ENCODE data around the gene MLPH.

MLPH gene

DNA sequence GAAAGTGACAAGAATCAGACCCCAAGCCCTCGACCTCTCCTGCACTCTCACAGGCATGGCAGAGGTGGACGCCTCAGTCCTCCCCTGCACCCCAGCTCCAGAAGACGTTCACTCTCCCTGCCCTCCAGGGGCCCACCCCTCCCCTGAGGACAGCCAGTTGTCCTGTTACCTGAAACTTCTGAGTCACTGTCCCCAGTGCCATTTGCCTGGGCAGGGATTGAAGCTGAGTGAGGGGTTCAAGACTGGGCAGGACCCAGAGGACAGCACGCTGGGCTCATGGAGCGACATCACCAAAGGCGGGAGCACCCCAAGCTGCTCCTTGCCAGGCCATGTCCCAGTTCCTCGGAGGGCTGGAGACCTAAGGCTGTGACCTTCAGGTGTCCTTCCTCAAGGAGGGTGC, 38.9 kb upstream of the MLPH start:
- Histone ChIP-seq H3K9me3 (ENCODE audit: control insufficient read depth, insufficient read depth, low read length) (no peaks in the 10 kb centered on the region), H3K79me2 (ENCODE audit: control insufficient read depth, low read length) (no peaks in the 10 kb centered on the region), H3K36me3 (ENCODE audit: control insufficient read depth, low read length) (no peaks in the 10 kb centered on the region), H3K9me2 (replicated peaks; ENCODE audit: control insufficient read depth, low read length) (no peaks in the 10 kb centered on the region), H3K4me1 (ENCODE audit: control insufficient read depth, low read length) (no peaks in the 10 kb centered on the region), H4K20me1 (ENCODE audit: control insufficient read depth, insufficient read depth, low read depth, low read length) (no peaks in the 10 kb centered on the region), H3K4me3 (ENCODE audit: low read length) (no peak overlapping the region), H3K27me3 (ENCODE audit: control insufficient read depth, low read length) (no peaks in the 10 kb centered on the region), H3K27ac (ENCODE audit: low read depth, low read length) (no peak overlapping the region), H3F3A (ENCODE audit: control insufficient read depth, insufficient read depth) (no peaks in the 10 kb centered on the region), H3K4me2 (ENCODE audit: low read length) (no peak overlapping the region)
- TF ChIP-seq, protein P1, sequence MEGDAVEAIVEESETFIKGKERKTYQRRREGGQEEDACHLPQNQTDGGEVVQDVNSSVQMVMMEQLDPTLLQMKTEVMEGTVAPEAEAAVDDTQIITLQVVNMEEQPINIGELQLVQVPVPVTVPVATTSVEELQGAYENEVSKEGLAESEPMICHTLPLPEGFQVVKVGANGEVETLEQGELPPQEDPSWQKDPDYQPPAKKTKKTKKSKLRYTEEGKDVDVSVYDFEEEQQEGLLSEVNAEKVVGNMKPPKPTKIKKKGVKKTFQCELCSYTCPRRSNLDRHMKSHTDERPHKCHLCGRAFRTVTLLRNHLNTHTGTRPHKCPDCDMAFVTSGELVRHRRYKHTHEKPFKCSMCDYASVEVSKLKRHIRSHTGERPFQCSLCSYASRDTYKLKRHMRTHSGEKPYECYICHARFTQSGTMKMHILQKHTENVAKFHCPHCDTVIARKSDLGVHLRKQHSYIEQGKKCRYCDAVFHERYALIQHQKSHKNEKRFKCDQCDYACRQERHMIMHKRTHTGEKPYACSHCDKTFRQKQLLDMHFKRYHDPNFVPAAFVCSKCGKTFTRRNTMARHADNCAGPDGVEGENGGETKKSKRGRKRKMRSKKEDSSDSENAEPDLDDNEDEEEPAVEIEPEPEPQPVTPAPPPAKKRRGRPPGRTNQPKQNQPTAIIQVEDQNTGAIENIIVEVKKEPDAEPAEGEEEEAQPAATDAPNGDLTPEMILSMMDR (IDR thresholded peaks at IDR 0.05; ENCODE audit: low read depth, low read length, poor library complexity, severe bottlenecking): no peak
- TF ChIP-seq EZH2phosphoT487 (IDR thresholded peaks at IDR 0.05; ENCODE audit: borderline replicate concordance, low read length): no peak

DNA sequence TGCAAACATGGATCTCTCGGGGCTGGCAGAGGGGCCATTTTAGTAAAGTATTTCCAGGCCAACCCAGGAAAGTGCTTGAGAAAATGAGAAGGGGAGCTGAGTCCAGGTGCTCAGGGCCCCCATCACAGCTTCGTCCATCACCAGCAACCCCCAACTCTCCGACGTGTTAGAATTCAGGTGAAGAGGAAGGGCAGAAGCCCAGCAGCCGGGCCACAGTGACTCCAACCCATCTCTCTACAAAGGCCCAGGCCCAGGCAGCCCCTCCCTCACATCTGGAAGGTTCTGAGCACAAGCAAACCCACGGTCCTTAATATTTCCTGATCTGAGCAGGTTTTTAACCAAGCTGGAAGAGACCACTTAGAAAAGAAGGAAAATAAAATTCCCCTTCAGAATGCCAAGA, 38.4 kb upstream of the MLPH start:
- Histone ChIP-seq H3K4me1 (ENCODE audit: control insufficient read depth, low read length) (no peaks in the 10 kb centered on the region), H3K27ac (ENCODE audit: low read depth, low read length) (no peak overlapping the region), H3F3A (ENCODE audit: control insufficient read depth, insufficient read depth) (no peaks in the 10 kb centered on the region), H3K36me3 (ENCODE audit: control insufficient read depth, low read length) (no peaks in the 10 kb centered on the region), H3K27me3 (ENCODE audit: control insufficient read depth, low read length) (no peaks in the 10 kb centered on the region), H3K9me3 (ENCODE audit: control insufficient read depth, insufficient read depth, low read length) (no peaks in the 10 kb centered on the region), H3K4me2 (ENCODE audit: low read length) (no peak overlapping the region), H3K9me2 (replicated peaks; ENCODE audit: control insufficient read depth, low read length) (no peaks in the 10 kb centered on the region), H3K79me2 (ENCODE audit: control insufficient read depth, low read length) (no peaks in the 10 kb centered on the region), H4K20me1 (ENCODE audit: control insufficient read depth, insufficient read depth, low read depth, low read length) (no peaks in the 10 kb centered on the region), H3K4me3 (ENCODE audit: low read length) (no peak overlapping the region)
- TF ChIP-seq, protein P1 (IDR thresholded peaks at IDR 0.05; ENCODE audit: low read depth, low read length, poor library complexity, severe bottlenecking): no peak
- TF ChIP-seq EZH2phosphoT487 (IDR thresholded peaks at IDR 0.05; ENCODE audit: borderline replicate concordance, low read length): no peak

- no peaks in the 10 kb centered on the region for H3K27me3 ChIP-seq (ENCODE audit: control insufficient read depth, low read length)
- TF ChIP-seq, protein P1 (IDR thresholded peaks at IDR 0.05; ENCODE audit: low read depth, low read length, poor library complexity, severe bottlenecking): no peak
- no peak for TF ChIP-seq EZH2phosphoT487 (IDR thresholded peaks at IDR 0.05; ENCODE audit: borderline replicate concordance, low read length)
- H3K27ac ChIP-seq (ENCODE audit: low read depth, low read length): no peak overlapping the region
- H3K4me3 ChIP-seq (ENCODE audit: low read length): no peak overlapping the region
- H3K36me3 ChIP-seq (ENCODE audit: control insufficient read depth, low read length): no peaks in the 10 kb centered on the region
- H3K4me1 ChIP-seq (ENCODE audit: control insufficient read depth, low read length): no peaks in the 10 kb centered on the region
- no peaks in the 10 kb centered on the region for H3K79me2 ChIP-seq (ENCODE audit: control insufficient read depth, low read length)
- no peaks in the 10 kb centered on the region for H3K9me3 ChIP-seq (ENCODE audit: control insufficient read depth, insufficient read depth, low read length)
- H3K9me2 ChIP-seq (replicated peaks; ENCODE audit: control insufficient read depth, low read length): no peaks in the 10 kb centered on the region
- H3F3A ChIP-seq (ENCODE audit: control insufficient read depth, insufficient read depth): no peaks in the 10 kb centered on the region
- H3K4me2 ChIP-seq (ENCODE audit: low read length): no peak overlapping the region
- no peaks in the 10 kb centered on the region for H4K20me1 ChIP-seq (ENCODE audit: control insufficient read depth, insufficient read depth, low read depth, low read length)
Measured at GRCh38 chr2:237449193-237449881, 37.7 kb upstream of the MLPH start.
